NCI-H146 treated with DMSO at 0.1 percent for 48 hours (cell line): ENCODE data around the gene CYP26A1.

Experiments used
- DNase-seq: peaks from one replicate; lab custom pipeline; 2025; ENCODE audit not compliant: unreplicated experiment; lab: John Stamatoyannopoulos, UW

CYP26A1 gene

GRCh38 chr10:93064874-93065660 is 8.6 kb upstream of the CYP26A1 start:
- no peak for DNase-seq

DNA sequence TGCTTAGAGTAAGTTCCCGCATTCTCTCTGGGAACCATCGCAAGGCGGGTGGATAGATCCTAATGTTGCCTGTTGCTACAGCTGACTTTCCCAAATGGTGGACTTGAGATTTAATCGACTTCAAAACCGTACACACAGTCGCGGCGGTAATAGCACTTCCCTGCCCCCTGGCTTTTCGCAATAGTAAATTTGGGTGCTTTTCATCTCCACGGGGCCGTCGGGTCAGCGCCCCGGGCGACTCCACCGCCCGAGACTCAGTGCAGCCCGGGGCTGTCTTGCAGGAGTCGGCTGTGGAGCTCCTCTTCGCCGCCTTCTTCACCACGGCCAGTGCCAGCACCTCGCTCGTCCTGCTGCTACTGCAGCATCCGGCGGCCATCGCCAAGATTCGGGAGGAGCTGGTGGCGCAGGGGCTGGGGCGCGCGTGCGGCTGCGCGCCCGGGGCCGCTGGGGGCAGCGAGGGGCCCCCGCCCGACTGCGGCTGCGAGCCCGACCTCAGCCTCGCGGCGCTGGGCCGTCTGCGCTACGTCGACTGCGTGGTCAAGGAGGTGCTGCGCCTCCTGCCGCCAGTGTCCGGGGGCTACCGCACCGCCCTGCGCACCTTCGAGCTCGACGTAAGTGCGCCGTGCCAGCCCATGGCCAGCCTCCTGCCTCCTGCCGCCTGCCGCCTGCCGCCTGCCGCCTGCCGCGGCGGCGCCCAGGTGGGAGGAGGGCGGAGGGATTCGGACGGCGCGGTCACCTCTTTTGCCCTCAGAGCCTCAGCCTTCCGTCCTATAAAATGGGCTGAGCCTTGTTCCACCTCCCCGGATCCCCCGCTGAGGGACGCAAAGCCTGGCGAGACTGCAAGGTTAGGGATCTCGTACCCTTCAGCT is 7.8 kb upstream of the CYP26A1 start:
- DNase-seq: no peak

DNA sequence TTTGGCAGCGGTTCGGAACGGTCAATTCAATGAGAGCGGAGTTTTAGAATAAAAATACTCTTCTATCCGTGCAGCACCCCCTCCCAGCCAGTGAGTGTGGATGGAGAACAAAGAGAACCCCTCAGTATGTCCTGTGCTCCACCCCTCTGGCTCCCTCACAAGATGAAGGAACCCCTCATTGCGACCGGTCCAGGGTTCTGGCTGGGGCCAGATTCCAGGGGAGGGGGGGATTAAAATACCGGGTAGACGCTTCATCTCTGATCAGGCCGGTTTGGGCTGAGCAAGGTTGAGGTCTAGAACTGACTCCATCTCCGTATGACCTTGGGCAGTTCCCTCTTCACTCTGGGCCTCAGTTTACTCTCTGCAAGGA is 7.2 kb upstream of the CYP26A1 start:
- DNase-seq: no peak

DNA sequence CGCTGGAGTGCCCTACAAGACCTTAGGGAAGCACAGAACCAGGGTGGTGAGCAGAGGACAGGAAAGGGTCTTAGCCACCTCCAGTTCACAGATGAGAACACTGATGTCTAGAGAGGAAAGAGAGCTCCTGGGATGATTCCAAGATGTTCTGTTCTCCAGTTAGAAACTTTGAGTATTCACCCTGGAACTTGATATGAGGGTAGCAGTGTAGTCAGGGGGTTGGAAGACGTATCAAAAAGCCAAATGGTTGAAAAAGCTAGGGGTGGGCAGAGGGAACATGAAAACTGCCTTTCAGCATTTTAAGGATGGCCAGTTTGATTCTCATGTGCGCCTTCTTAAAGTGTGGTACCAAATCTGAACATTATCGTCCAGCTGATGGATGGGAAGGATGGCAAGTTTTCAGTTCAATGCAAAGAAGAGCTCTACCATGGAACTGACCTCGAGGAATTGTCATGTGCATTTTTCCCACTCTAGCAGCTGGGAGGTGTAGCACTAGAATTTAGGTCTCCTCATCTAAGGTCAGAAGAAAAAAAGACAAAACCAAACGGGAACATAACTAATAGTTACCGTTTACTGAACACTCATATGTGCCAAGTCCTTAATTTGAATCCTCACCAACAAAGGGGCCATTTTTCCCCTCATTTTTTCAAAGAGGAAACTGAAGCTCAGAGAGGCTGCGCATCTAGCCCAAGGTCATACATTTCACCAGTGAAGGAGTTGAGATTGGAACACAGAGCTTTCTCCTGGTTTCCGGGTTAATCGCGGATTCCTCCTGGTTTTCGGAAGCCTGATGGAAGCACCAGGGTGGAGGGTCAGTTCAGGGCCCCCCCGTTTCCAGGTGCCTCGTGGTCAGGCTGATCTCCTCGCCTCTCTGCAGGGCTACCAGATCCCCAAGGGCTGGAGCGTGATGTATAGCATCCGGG is 6.0 kb upstream of the CYP26A1 start:
- DNase-seq: no peak

- no peak for DNase-seq
These were observed 5.1 kb upstream of the CYP26A1 start for GRCh38 chr10:93068411-93069244.

DNA sequence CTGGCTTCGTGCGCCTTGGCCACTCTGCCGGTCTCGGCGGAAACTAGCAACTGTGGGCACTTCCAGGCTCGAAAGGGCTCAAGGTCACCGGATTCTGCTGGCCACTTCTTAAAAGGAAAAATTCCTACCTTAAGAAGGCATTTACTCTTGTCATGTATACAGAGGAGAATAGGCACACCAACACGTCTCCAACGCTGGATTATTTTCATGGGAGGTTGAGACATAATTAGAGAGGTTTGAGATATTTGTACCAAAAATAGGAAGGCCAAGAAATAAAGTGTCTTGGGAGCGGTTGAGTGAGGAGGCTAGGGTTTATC is 4.5 kb upstream of the CYP26A1 start:
- DNase-seq: no peak

DNA sequence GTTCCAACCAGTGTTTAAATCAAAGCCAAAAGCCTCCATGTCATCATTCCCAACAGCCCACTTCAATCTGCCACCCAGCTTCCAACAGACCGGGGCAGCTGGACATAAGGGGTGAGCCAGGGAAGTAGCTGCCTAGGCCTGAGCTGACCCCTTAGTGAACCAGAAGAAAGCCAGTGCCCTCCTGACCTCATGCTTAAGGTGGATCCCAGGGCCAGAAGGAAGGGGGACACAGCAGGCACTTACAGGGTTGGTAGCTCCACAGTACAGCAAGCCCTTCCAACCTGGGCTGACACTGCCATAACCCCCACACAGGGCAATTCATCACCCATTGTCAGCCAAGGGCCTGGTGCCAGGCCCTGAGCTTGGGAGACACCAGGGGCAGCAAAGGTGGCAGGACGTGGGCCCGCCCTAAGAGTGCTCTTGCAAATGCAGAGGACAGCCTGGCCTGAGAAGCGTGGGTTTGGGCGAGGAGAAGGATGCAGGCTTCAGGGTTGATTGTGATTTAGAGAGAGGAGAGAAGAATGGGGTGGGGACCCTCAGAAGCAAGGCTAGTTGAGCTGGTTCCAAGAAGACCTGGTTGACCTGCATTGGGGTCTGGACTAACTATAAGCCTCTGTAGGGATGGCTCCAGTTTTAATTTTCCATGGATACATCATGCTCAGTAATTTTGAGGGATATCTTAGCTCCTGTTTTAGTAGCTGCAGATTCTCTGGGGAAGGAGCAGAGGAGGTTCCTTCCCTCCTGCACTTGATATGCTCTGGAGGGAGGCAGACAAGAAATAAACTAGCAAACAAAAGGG is 3.1 kb upstream of the CYP26A1 start:
- DNase-seq: no peak

- no peak for DNase-seq
These were observed 2.6 kb upstream of the CYP26A1 start for GRCh38 chr10:93071177-93071472.

DNA sequence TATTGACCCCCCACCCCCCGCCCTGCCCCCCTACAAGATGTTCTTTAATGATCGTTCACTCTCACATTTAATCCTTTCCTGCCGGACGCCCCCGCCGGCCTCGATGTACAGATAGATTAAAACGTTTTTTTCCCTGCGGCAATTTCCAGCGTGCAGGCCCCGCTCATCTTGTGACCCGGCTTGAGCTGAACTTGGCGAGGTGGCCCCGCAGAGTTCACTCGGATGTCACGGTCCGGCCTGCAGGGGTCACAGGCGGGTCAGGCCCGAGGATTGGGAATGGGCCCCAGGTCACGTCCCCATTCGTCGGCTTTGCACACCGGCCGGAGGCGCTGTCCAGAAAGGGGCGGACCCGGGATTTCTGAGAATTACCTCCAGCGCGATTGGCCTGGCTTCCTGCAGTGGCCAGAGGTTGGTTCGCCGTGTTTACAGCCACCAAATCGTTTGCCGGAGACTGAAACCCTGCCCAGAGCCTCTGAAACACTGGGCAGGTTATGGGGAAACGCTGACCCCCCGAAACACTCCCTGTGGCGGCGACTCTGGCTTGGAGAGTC is 1.9 kb upstream of the CYP26A1 start:
- DNase-seq: no peak

DNA sequence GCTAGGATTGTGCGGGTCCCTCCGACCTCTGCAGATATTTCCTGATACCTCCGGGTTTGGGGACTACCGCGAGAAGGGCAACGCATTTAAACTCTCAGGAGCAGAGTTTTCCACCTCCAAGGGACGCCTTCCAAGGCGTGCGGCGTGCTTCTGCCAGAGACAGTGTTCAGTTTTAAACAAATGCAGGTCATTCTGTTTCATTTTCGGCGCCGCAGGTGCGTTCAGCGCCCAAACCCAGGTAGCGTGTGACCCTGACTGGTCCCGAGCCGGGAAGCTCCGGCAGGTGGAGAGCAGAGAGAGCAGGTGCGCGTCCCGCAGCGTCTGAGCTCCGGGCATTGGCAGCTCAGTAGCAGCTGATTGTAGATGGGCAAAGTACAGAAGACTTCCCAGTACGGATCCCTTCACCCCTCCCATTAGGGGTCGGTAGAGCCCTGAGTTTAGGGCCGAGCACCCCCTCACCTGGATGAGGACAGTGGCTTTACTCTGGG is 1.4 kb upstream of the CYP26A1 start:
- no peak for DNase-seq

DNA sequence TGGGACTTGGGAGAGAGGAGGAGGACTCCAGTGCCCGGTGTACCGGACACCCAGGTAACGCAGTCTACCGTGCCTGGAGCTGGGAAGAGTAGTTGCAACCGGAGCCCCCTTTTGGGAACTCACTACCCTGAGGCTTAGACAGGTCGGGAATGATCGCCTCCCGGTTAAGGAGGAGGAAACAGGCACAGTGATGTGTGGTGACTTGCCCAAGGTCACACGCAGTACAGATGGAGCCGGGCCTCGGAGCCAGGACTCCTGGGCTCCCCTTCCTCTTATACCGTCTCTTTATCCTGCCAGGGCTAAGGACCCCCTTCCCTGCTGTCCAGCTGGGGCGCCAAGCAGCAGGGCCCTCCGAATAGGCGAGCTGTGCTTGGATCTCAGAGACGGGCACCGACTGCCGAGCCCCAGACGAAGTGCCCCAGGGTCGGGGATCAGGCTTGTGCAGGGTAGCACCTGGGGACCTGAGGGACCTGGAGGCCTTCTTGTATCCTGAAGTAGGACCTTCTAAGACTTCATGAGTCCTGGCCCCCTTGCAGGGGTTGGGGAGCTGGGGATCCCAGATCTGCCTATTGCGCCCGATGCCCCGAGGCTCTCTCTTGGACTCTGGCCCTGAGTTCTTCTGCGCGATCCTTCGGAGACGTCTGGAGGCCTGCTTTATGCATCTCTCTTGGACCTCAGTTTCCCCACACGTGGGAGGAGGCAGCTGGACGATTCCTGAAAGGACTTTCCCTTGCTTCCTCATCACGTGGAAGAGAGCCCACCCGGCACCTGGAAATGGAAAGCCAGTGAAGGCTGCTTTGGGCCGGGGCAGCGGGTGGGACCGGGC is 767 bp upstream of the CYP26A1 start:
- no peak for DNase-seq

GRCh38 chr10:93074147-93074596 is 479 bp downstream of the CYP26A1 start:
- no peak for DNase-seq

- no peak for DNase-seq
These were observed 1.1 kb downstream of the CYP26A1 start for GRCh38 chr10:93074597-93075368.

DNA sequence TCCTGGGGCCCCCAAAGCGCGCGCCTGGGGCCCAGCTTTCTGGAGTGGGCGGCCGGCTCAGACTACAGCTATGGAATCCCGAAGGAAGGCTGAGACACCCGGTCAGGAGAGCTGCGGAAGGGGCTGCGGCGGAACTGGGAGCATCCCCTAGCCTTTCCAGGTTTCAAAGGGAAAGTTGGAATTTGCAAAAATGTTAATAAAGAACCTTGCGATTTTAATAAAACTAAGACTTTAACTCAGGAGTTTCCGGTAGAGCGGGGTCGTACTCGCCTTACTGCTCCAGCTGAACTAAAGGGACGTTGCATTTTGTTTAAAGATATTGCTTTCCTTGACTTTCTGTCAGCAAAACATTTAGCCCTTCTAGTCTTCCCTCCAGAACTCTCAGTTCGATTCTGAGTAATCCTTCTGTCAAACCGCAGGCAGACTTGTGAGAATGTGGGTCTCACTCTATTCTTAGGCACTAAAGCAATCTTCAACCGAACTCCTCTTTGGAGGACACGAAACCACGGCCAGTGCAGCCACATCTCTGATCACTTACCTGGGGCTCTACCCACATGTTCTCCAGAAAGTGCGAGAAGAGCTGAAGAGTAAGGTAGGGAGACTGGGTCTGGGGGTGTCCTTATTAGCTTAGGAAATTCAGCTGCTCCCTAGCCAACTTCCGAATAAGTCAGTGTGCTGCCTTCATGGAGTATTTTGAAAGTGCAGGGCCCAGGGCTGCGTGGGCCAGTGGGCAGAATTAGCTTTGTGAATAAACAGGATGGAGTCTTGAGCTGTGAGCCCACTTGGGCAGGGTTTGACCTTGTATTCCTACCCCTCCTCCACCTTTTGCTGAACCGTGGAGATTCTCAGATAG is 1.9 kb downstream of the CYP26A1 start:
- no peak for DNase-seq

DNA sequence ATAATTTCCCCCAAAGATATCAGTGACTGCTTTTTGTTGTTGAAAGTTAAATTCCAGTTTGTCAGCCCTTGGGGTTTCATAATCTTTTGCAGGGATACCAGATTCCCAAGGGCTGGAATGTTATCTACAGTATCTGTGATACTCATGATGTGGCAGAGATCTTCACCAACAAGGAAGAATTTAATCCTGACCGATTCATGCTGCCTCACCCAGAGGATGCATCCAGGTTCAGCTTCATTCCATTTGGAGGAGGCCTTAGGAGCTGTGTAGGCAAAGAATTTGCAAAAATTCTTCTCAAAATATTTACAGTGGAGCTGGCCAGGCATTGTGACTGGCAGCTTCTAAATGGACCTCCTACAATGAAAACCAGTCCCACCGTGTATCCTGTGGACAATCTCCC is 3.2 kb downstream of the CYP26A1 start:
- DNase-seq: no peak

DNA sequence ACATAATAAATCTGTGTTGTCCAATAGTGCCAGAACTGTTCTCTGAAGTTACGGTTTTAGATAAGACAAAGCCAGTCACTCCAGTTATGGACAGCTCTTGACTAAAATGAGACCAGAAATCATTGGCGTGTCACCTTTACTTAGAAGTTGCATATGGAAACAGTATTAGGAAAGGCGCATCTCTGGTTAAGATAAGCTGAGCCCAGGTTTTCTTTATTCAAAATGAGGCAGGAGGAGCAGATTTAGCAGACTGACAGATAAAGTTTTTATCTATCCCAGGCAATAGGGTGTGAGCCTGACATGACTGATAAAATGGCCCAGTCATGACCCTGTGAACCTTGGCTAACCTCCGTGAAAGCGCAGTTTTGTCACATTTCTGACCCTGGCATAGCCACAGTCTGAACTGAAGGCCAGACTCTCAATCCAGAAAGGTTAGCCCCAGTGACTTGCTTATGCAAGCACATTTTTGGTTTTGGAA is 4.2 kb downstream of the CYP26A1 start:
- DNase-seq: no peak
